ENCODE measurements around the gene SEC24B. TPM values are rescaled to one million over a fixed set of nuclear protein-coding genes. Genes with fewer than 3 reads are reported as not detected.

Gene SEC24B
- total RNA-seq, 2 donors from 2014 or later, result 27.2 to 39.1 TPM

- H3K27ac ChIP-seq, result peak overlapping the region; percentile 51 to 57
- peak overlapping the region; percentile 90 for H3K4me3 ChIP-seq
- no peaks in the 10 kb centered on the region for H3K36me3 ChIP-seq
- peak; percentile 40 for ATAC-seq (ENCODE audit: insufficient number of reproducible peaks, low FRiP score, low read depth)
- H3K4me1 ChIP-seq (ENCODE audit: control insufficient read depth in 1 of 2, low read depth in 2 of 2), result peaks cover 5 to 6% of the 10 kb centered on the region in 2 donors
- no peak for DNase-seq (ENCODE audit: low spot score)
- no peak for TF ChIP-seq CTCF (IDR thresholded peaks at IDR 0.05)
- H3K9me3 ChIP-seq, result no peaks in the 10 kb centered on the region
- H3K27me3 ChIP-seq (replicated peaks; ENCODE audit: insufficient read depth), result no peaks in the 10 kb centered on the region
Observed at GRCh38 chr4:109560687-109561461, 127.3 kb downstream of the SEC24B start.

- Histone ChIP-seq H3K4me3 (no peak overlapping the region), H3K27me3 (replicated peaks; ENCODE audit: insufficient read depth) (no peaks in the 10 kb centered on the region), H3K27ac (no peak overlapping the region), H3K4me1 (ENCODE audit: control insufficient read depth in 1 of 2, low read depth in 2 of 2) (peaks cover 5 to 6% of the 10 kb centered on the region in 2 donors), H3K9me3 (no peaks in the 10 kb centered on the region), H3K36me3 (no peaks in the 10 kb centered on the region)
- ATAC-seq (ENCODE audit: insufficient number of reproducible peaks, low FRiP score, low read depth) (no peak), DNase-seq (ENCODE audit: low spot score) (no peak)
- no peak for TF ChIP-seq CTCF (IDR thresholded peaks at IDR 0.05)
Observed at GRCh38 chr4:109562457-109563239, 129.0 kb downstream of the SEC24B start.

- no peak for ATAC-seq (ENCODE audit: insufficient number of reproducible peaks, low FRiP score, low read depth)
- H3K4me3 ChIP-seq, result no peak overlapping the region
Observed at GRCh38 chr4:109571494-109571893, 137.9 kb downstream of the SEC24B start.

DNA sequence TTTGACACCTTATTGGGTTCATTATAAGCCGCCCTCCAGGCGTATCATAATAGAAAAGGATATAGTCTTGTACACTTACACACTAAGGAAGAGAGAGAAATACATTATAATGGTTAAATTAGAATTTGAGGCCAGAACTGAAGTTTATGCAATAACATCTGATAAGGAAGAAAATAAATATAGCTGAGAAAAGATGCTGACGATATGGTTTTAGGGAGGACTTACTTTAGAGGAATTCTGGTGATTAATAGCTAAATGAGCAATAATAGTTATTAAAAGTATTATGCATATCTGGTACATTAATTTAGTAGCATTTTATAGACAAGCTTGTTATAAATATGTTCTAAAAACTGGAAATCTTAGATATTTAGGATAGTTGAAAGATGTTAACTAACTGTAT lies 138.5 kb downstream of the SEC24B start:
- no peak for TF ChIP-seq CTCF (IDR thresholded peaks at IDR 0.05)
- Histone ChIP-seq H3K36me3 (no peaks in the 10 kb centered on the region), H3K4me1 (ENCODE audit: control insufficient read depth in 1 of 2, low read depth in 2 of 2) (no peaks in the 10 kb centered on the region)

More at GRCh38 chr4:109571494-109571893, 137.9 kb downstream of the SEC24B start:
- no peaks in the 10 kb centered on the region for H3K4me1 ChIP-seq (ENCODE audit: control insufficient read depth in 1 of 2, low read depth in 2 of 2)
- TF ChIP-seq CTCF (IDR thresholded peaks at IDR 0.05), result no peak
- no peaks in the 10 kb centered on the region for H3K27me3 ChIP-seq (replicated peaks; ENCODE audit: insufficient read depth)
- H3K36me3 ChIP-seq, result no peaks in the 10 kb centered on the region
- H3K27ac ChIP-seq, result no peak overlapping the region
- no peak for DNase-seq (ENCODE audit: low spot score)
- H3K9me3 ChIP-seq, result no peaks in the 10 kb centered on the region

DNA sequence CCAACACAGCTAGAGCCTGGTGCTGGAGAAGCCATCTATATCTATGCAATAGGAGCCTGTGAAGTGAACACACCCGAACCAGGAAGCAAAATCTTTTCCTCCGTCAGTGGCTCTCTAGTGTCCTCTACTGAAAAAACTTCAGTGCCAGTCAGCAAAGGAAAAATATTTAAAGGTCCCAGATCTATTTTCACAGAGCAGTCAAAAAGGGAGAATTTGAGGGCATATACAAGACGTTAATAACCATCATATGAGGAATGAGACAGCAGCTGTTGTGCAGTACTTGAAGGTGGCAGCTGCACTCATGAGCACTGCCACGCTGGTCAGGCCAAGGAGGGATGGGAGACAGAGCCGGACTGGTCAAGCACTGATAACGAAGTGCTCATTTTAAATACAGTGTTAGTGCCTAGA lies 140.8 kb downstream of the SEC24B start:
- ATAC-seq (ENCODE audit: insufficient number of reproducible peaks, low FRiP score, low read depth) (no peak), DNase-seq (ENCODE audit: low spot score) (no peak)
- Histone ChIP-seq H3K4me1 (ENCODE audit: control insufficient read depth in 1 of 2, low read depth in 2 of 2) (no peaks in the 10 kb centered on the region), H3K36me3 (no peaks in the 10 kb centered on the region), H3K9me3 (no peaks in the 10 kb centered on the region), H3K27me3 (replicated peaks; ENCODE audit: insufficient read depth) (no peaks in the 10 kb centered on the region), H3K27ac (no peak overlapping the region), H3K4me3 (no peak overlapping the region)
- no peak for TF ChIP-seq CTCF (IDR thresholded peaks at IDR 0.05)

More for the DNA sequence above, 138.5 kb downstream of the SEC24B start:
- no peaks in the 10 kb centered on the region for H3K27me3 ChIP-seq (replicated peaks; ENCODE audit: insufficient read depth)
- DNase-seq (ENCODE audit: low spot score) (no peak), ATAC-seq (ENCODE audit: insufficient number of reproducible peaks, low FRiP score, low read depth) (no peak)
- H3K9me3 ChIP-seq, result no peaks in the 10 kb centered on the region
- no peak overlapping the region for H3K4me3 ChIP-seq
- H3K27ac ChIP-seq, result no peak overlapping the region

Data from thoracic aorta (tissue), 2 donors.